GDM1 (cell line): ENCODE measurements around the gene TRAT1.
"Not testable (repeated sequence)": the region's sequence is repeated elsewhere in the genome, so short reads cannot be mapped to it uniquely, and the experiment has no call there.

Experiments used
- DNase-seq: peaks from one replicate; lab custom pipeline; 2025; lab: John Stamatoyannopoulos, UW

Gene TRAT1, protein sequence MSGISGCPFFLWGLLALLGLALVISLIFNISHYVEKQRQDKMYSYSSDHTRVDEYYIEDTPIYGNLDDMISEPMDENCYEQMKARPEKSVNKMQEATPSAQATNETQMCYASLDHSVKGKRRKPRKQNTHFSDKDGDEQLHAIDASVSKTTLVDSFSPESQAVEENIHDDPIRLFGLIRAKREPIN

DNA sequence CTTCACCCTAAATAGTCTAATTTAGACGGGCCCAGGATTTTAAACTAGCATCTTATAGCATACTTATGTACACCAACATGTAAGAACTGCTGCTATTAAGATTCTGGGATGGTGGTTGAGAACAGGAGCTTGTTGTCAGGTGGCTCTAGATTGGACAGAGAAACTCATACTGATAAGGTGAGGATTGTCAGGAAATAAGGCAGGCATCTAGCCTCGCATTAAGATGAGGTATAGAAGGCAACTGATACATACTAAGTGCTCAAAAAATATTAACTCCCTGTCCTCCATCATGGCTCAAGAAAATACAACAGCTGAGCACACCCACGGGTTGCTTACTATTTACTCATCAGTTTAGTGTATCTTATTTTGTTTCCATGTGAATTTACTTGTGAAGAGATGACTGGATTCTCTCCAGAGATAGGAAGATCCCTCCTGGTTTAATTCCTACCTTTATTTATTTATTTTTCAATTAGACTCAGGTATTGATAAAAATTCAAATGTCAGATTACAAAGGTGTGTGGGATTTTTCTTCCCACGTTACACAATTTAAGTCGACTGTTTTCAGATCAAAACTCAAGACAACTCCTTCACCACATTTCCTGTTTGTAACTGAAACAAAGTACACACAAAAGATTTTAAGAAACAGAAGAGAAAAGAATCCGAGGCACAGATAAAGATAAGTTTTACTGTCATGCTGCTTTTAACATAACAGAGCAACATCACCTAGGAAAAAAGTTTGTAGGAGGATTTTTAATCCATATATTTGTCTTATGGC, at the start of gene TRAT1:
TRAT1 (plus strand) TSS at position 664 of the 775 bp plus-strand sequence. CDS start 142 bp downstream, outside the sequence.
- DNase-seq, result no peak

DNA sequence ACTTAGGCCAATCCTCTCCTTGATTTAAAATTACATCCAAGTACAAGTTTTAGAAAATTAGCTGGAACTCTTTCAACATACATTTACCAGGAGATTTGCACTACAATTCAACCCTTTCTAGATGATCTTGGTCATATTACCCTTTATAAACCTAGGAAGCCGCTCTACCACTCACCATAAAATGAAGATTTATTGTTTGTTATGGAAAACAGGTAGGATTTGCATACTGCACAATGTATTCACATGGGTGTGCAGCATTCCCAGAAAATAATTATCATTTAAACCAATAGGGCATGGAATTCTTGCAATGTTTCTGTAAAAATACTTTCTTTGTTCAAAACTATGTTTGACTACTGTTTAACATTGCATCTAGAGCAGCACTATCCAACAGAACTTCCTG, 46.9 kb upstream of the TRAT1 start:
- DNase-seq, result no peak

- DNase-seq, result no peak
These were observed 43.1 kb upstream of the TRAT1 start for GRCh38 chr3:108779496-108779895.

DNA sequence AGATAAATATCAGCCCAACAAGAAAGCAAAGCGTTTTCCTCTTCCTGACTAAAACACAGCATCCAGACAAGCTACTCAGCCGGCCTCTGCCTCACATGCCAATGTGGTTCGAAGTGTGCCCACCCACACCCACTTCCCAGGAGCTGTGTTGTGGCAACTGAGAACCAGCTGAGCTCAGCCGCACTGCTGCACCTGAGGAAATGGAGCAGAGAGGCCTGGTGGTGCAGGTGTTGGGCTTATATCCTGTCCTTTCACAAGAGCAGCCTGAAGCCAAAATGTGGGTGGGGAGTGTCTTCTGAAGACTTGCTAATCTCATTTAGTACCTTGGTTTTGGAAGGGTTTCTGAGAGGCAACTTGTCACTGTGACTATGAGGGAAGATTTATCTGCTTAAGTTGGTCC, 42.4 kb upstream of the TRAT1 start:
- DNase-seq, result no peak

- DNase-seq, result no peak
These were observed 31.1 kb upstream of the TRAT1 start for GRCh38 chr3:108791473-108791872.

- no peak for DNase-seq
These were observed 18.1 kb upstream of the TRAT1 start for GRCh38 chr3:108804437-108804836.

GRCh38 chr3:108804966-108805365, 17.6 kb upstream of the TRAT1 start:
- DNase-seq, result no peak

DNA sequence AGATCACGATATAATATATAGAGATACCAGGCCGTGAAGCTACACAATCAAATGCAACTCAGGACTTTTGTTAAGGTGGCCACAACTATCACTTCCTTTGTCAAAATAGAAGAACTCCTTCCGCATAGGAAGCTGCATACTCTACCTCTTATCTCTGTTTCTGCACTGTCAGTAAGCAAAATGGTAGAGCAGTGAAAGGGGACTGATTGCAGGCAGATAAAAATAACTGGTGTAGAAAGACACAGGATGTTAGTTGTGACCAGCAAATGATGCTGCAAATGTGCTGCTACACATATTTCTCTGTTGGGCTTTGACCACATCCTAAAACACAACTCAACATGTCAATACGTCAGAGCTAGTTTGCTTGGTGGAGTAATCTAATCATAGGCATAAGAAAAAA, 16.3 kb upstream of the TRAT1 start:
- DNase-seq, result no peak

DNA sequence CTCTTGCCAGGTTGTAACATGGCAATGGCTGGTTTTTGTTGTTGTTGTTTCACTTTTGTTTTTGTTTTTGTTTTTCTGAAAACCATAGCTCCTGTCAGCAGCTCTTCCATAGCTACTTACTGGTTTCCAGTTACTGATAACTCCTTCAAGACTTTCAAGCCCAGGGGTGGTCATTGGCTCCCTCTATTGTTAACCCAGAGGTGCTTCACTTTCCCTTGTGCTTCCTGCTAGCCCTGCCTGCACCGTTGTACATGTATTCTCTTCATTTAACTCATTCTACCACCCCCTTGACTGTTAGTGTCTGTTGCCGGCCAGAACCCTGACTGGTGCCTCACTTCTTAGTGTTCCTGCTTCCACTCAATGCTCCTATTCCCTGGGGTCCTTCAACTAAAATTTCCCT, 4.2 kb upstream of the TRAT1 start:
- DNase-seq, result no peak

GRCh38 chr3:108820586-108820985, 2.0 kb upstream of the TRAT1 start:
- DNase-seq, result no peak

DNA sequence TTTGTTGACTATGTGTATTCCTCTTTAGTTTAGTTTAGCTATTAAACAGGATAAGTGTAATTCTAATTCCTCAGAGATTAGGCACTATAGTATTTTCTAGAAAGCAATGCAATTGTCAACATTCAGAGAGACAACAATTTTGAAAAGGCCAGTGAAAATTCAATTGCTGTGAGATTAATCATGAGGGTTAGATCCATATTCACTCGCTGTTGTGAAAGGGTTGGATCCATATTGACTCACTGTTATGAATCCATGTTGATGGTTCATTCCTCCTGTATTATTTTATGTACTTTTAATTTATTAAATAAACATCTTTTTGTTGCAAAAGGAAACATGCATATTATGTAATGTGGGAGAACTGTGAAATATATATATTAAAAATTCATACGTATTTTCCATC, 641 bp downstream of the TRAT1 start:
- no peak for DNase-seq

DNA sequence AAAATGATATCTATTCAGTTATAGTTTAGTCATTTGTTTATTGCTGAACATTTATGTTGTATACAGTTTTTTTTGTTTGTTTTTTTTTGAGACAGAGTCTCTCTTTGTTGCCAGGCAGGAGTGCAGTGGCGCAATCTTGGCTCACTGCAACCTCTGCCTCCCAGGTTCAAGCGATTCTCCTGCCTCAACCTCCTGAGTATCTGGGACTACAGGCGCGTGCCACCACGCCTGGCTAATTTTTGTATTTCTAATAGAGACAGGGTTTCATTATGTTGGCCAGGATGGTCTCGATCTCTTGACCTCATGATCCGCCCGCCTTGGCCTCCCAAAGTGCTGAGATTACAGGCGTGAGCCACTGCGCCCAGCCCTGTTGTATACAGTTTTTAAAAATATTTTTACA, 1.2 kb downstream of the TRAT1 start:
- not testable (repeated sequence) for DNase-seq

DNA sequence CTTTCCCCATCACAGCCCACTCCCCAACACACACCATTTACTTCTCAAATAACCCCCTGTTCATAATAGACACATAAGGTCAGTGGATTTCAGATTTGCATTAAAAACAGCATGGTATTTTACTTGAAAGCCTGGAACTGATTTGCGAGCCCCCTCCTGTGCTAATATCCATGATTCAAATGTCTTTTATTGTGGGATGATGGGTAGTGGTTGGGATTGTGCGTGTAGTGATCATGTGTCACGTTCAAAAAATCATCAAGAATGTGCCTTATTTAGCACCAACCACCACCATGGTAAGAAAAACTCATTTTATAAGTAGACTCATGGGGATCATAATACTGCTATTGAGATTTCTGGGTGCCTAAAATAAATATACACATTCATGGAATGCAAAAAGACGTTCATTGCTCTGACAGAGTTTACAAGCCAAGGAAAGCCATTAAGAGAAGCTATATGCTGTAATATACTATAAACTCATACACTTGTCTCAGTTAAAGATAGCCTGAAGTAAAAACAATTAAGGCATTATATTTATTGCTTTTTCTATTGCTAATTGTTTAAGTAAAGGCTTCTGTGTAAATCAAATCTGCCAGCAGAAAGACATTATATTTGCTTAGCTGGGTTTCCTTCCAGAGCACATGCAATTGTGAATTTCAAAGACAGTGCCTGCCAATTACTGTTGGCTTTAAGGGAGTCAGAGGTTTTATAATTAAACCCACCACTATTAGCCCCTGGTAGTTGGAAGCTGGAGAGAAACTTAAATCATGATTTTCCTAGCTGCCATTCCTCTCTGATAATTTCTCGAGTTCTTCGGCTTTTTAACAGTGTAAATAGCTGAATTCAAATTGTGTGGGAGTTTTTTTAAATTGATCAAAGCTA, 4.0 kb downstream of the TRAT1 start:
- DNase-seq, result no peak

DNA sequence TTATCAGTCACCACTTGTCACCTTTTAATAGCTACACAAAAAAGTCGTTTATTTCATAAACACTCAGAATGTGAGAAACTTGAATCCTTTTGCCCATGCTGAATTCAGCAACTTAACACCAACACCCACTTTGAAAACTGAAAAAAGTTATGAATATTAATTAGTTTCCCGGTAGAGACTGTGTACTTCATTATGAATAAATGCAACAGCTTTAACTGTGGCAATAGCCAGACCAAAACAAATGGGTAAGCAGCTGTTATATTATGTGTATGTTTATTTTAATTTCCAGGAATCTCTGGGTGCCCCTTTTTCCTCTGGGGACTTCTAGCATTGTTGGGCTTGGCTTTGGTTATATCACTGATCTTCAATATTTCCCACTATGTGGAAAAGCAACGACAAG, 7.8 kb downstream of the TRAT1 start:
- DNase-seq, result no peak

- DNase-seq, result no peak
These were observed 8.5 kb downstream of the TRAT1 start for GRCh38 chr3:108830991-108831614.

DNA sequence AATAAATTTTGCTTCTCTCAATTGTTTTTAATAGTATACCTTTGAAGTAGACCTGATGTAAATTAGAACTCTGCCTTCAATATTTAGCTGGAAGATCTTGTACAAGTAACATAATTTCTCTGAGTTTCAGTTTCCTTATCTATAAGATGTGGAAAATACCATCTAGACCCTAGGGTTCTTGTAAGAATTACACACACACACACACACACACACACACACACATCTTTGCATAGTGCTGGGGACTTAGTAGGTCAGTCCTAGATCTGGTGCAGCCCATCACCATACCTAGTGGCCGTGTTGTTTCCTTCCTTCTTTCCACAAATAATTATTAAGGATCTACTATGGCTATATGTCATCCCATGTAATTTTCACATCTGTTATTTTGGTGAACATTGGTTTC, 11.0 kb downstream of the TRAT1 start:
- DNase-seq, result no peak

DNA sequence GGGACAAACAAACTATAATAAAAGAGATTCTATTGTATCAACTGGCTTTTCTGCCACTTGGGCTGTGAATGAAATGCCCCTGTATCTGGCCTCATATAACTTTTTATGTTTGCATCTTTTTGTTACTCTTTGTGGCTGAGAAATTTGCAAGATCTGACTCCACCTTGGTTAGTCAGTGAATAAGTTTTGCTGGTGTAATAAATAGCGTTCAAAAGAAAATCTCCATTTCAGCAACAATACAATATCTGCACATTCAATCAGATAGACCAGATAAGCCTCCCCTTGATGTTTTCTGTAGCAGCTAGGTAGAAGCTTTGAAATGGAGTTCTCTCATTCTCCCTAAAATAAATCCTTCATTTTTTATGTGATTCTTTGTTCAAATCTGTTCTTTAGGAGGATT, 12.0 kb downstream of the TRAT1 start:
- DNase-seq, result no peak

GRCh38 chr3:108835101-108835500, 12.5 kb downstream of the TRAT1 start:
- DNase-seq, result no peak

DNA sequence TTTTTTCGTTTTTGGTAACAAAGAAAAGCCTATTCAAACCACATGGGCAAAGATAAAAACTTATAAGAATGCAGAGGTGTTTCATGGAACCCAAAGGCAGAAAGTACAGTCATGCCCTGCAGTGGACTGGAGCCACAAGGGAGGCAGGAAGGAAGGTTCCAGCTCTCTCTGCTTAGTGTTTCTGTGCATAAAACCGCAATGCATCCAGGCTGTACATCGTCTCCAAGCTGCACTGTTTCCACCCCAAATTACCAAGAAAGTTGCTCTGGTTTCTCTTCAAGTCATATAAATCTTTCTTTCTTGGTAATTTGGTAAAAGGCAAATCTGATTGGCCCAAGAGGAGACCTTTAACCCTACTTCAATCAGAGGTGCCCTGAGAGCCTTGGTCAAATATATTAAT, 15.8 kb downstream of the TRAT1 start:
- DNase-seq, result no peak

GRCh38 chr3:108845709-108846293, 23.2 kb downstream of the TRAT1 start:
- DNase-seq, result no peak

- DNase-seq, result no peak
These were observed 24.6 kb downstream of the TRAT1 start for GRCh38 chr3:108847187-108847586.

- no peak for DNase-seq
These were observed 26.5 kb downstream of the TRAT1 start for GRCh38 chr3:108849075-108849474.
